K562 (cell line): ENCODE data around the gene PRSS27. TPM values are rescaled to one million over a fixed set of nuclear protein-coding genes. Genes with fewer than 3 reads are reported as not detected.
A peak's percentile ranks its signal among the peaks of the same experiment; 100 is the strongest.

Experiments used
- ATAC-seq: fragments of 200-7000 bp; cut with Tn5 transposase; 3 replicates; pipeline ENCODE4 v1.9.1; 2020; ENCODE audit warnings: moderate library complexity
- BruUV-seq: library from RNA; stranded (reverse); fragments of 400-500 nt; replicated peaks from 2 replicates; lab custom pipeline; 2021; lab: Mats Ljungman, UMichigan
- CTCF ChIA-PET: fragments of 300-600 bp; formaldehyde crosslinking; extraction: SDS; loops from one replicate; lab custom pipeline; 2021; ENCODE audit warnings: low intra/inter-chr PET ratio; lab: Yijun Ruan, JAX
- POLR2A ChIA-PET: fragments of 300-600, 350-650 bp; sonication (Branson Sonifier 250); formaldehyde crosslinking; extraction: SDS; loops from one replicate; lab custom pipeline; 2021; ENCODE audit warnings: antibody characterized with exemption, inconsistent platforms; lab: Yijun Ruan, JAX
- DNase-seq, 4 experiments: peaks; one replicate each; pipeline versions ENCODE4 v3.0.0 to v3.0.0-alpha.2; 2011 to 2018; ENCODE audit warnings: low spot score in 3 of 4, mixed read lengths in 3 of 4; ENCODE audit errors: extremely low read depth in 1 of 4
- FAIRE-seq: peaks from 2 replicates; lab custom pipeline; 2011; peaks lifted over from hg19 to GRCh38; lab: Jason Lieb, UNC
- H2AFZ ChIP-seq: 2 replicates; pipeline ENCODE4 v1.6.0; 2011; ENCODE audit warnings: low read depth, low read length, control low read depth, inconsistent platforms
- H3K27ac ChIP-seq: fragments of 200-600 bp; 3 replicates; pipeline ENCODE4 v1.8.0; 2011; ENCODE audit warnings: low read depth, mild to moderate bottlenecking, control low read depth, inconsistent platforms, low read length, moderate library complexity, mixed read lengths; ENCODE audit errors: extremely low read depth
- H3K27me3 ChIP-seq, 2 experiments: fragments of 300-600 bp in 1 of 2; 2 replicates in 1 of 2; 3 replicates in 1 of 2; pipeline versions ENCODE4 v1.6.0 to v1.8.0; 2011; ENCODE audit warnings: inconsistent platforms in 2 of 2, low read length in 2 of 2, mild to moderate bottlenecking in 1 of 2, mixed read lengths in 1 of 2, moderate library complexity in 1 of 2; ENCODE audit not compliant: control insufficient read depth in 2 of 2, insufficient read depth in 2 of 2
- H3K36me3 ChIP-seq: fragments of 300-600 bp; 3 replicates; pipeline ENCODE4 v1.8.0; 2011; ENCODE audit warnings: mild to moderate bottlenecking, low read length, inconsistent platforms; ENCODE audit not compliant: control insufficient read depth, insufficient read depth
- H3K4me1 ChIP-seq, 2 experiments: fragments of 200-600 bp in 1 of 2; replicated peaks in 1 of 2; 2 replicates in 1 of 2; 3 replicates in 1 of 2; pipeline versions ENCODE4 v1.5.1 to v1.8.0; 2011; ENCODE audit warnings: inconsistent platforms in 2 of 2, low read length in 2 of 2, mild to moderate bottlenecking in 1 of 2, mixed read lengths in 1 of 2, moderate library complexity in 1 of 2; ENCODE audit not compliant: control insufficient read depth in 2 of 2, insufficient read depth in 2 of 2
- H3K4me2 ChIP-seq: 2 replicates; pipeline ENCODE4 v1.6.1; 2011; ENCODE audit warnings: low read length, control low read depth, inconsistent platforms, mixed read lengths; ENCODE audit not compliant: insufficient read depth
- H3K4me3 ChIP-seq: fragments of 200-600 bp; sonication (generic), shearing (Covaris generic); 2 replicates; pipeline ENCODE4 v1.5.1; 2016; ENCODE audit warnings: control low read depth, inconsistent platforms
- H3K79me2 ChIP-seq: fragments of 200-600 bp; 3 replicates; pipeline ENCODE4 v1.8.0; 2011; ENCODE audit warnings: low read length, inconsistent platforms; ENCODE audit not compliant: control insufficient read depth, insufficient read depth
- H3K9ac ChIP-seq, 2 experiments: 2 replicates each; pipeline versions ENCODE4 v1.6.0 to v1.6.1; 2011; ENCODE audit warnings: low read depth in 2 of 2, low read length in 2 of 2, control low read depth in 1 of 2, inconsistent platforms in 1 of 2, mild to moderate bottlenecking in 1 of 2, mixed read lengths in 1 of 2; ENCODE audit not compliant: insufficient read depth in 1 of 2
- H3K9me1 ChIP-seq: one replicate; pipeline ENCODE4 v1.6.0; 2011; ENCODE audit warnings: inconsistent platforms, mild to moderate bottlenecking, low read length, moderate library complexity; ENCODE audit not compliant: control insufficient read depth, insufficient read depth
- H3K9me3 ChIP-seq: replicated peaks from 2 replicates; pipeline ENCODE4 v1.5.1; 2011; ENCODE audit warnings: low read depth, low read length, inconsistent platforms; ENCODE audit not compliant: control insufficient read depth, insufficient read depth
- H4K20me1 ChIP-seq: replicated peaks from 2 replicates; pipeline ENCODE4 v1.6.1; 2011; ENCODE audit warnings: low read length, inconsistent platforms, mixed read lengths; ENCODE audit not compliant: control insufficient read depth, insufficient read depth
- KLF13 ChIP-seq: fragments of 450-650 bp; IDR thresholded peaks from 2 replicates; pipeline ENCODE4 v1.6.1; 2016; ENCODE audit warnings: missing genetic modification characterization, low read depth, mild to moderate bottlenecking, missing compliant biosample characterization, moderate library complexity, borderline replicate concordance
- KLF16 ChIP-seq: IDR thresholded peaks from 2 replicates; pipeline ENCODE4 v1.6.1; 2016; ENCODE audit warnings: antibody characterized with exemption
- MED1 ChIP-seq: sonication (generic); formaldehyde crosslinking; IDR thresholded peaks from 2 replicates; pipeline ENCODE4 v1.8.1; 2023; ENCODE audit warnings: missing genetic modification reagents, borderline replicate concordance
- NBN ChIP-seq: fragments of 450-650 bp; IDR thresholded peaks from 2 replicates; pipeline ENCODE4 v1.6.1; 2016; ENCODE audit warnings: low read depth, mild to moderate bottlenecking
- RAD51 ChIP-seq: fragments of 450-650 bp; IDR thresholded peaks from 2 replicates; pipeline ENCODE4 v1.7.1; 2016; ENCODE audit warnings: low read depth, mild to moderate bottlenecking, borderline replicate concordance
- ZNF143 ChIP-seq: sonication (generic); formaldehyde crosslinking; IDR thresholded peaks from 2 replicates; pipeline ENCODE4 v1.9.0; 2022; ENCODE audit warnings: mild to moderate bottlenecking, missing genetic modification reagents
- ZNF644 ChIP-seq: fragments of 200-800 bp; sonication (Bioruptor generic); IDR thresholded peaks from 2 replicates; pipeline ENCODE4 v1.6.1; 2016; ENCODE audit warnings: low read depth, missing genetic modification characterization, missing compliant biosample characterization
- ZNF707 ChIP-seq: fragments of 250-450 bp; sonication (Bioruptor Pico); conservative IDR thresholded peaks from 2 replicates; pipeline ENCODE4 v1.8.0; 2022; ENCODE audit warnings: inconsistent platforms, mild to moderate bottlenecking, moderate library complexity
- WGBS: fragments of 100-300 bp; shearing (Covaris generic); methylation state at CpG from one replicate; pipeline ENCODE4 v1.1.6; 2016; ENCODE audit warnings: low coverage, mixed read lengths; ENCODE audit not compliant: insufficient coverage; ENCODE audit errors: missing lambda C conversion rate; 5-methylcytosine and 5-hydroxymethylcytosine counted together
- in situ Hi-C: fragments of 300-500 bp; cut with MboI; formaldehyde crosslinking; loops from 4 replicates; pipeline ENCODE4 v1.15.0; 2018; ENCODE audit warnings: inconsistent platforms, mixed read lengths
- intact Hi-C: fragments of 100-400 bp; cut with micrococcal nuclease; formaldehyde crosslinking; loops from 2 replicates; pipeline ENCODE4 v1.14.2; 2022
- polyA plus RNA-seq, 8 experiments: library from polyadenylated mRNA; depleted of rRNA in 4 of 8; stranded (reverse) in 5 of 8; unstranded in 3 of 8; fragments of >200 nt; fragmentation: Nextera tagmentation in 2 of 8; fragmentation: Illumina TruSeq in 1 of 8; extraction: Ambion mirVana in 2 of 8; extraction: Trizol in 1 of 8; gene quantifications; 2 replicates each; pipeline versions ENCODE4 v1.2.1 to v1.2.3, GENCODE V29; 2011 to 2014; ENCODE audit warnings: inconsistent platforms in 1 of 8, missing spikeins in 1 of 8
- total RNA-seq, 7 experiments: library from RNA; depleted of rRNA in 6 of 7; stranded (reverse); fragments of >200 nt in 6 of 7; fragmentation: Illumina TruSeq in 2 of 7; extraction: Trizol in 2 of 7; gene quantifications; 2 replicates each; pipeline versions ENCODE4 v1.2.1 to v1.2.3, GENCODE V29; 2011 to 2021; ENCODE audit warnings: low replicate concordance in 1 of 7
- TF ChIP-seq, protein P1 (sequence below): fragments of 150-350 bp; IDR thresholded peaks from 2 replicates; pipeline ENCODE4 v1.6.1; 2014; ENCODE audit warnings: low read depth, mild to moderate bottlenecking, low read length, borderline replicate concordance
- TF ChIP-seq, protein P2 (sequence below): sonication (generic); formaldehyde crosslinking; IDR thresholded peaks from 2 replicates; pipeline ENCODE4 v1.8.1; 2023; ENCODE audit warnings: mild to moderate bottlenecking, missing genetic modification reagents
- TF ChIP-seq, protein P3 (sequence below): sonication (generic); formaldehyde crosslinking; IDR thresholded peaks from 2 replicates; pipeline ENCODE4 v1.8.1; 2023; ENCODE audit warnings: mild to moderate bottlenecking, missing genetic modification reagents

The PRSS27 gene
- total and polyA plus RNA-seq, 9 of the 15 experiments (the other 6 are each of a cell fraction or from before 2014, with no cell fraction given), result 0.09 to 0.20 (median 0.17) TPM; not detected in 5

DNA sequence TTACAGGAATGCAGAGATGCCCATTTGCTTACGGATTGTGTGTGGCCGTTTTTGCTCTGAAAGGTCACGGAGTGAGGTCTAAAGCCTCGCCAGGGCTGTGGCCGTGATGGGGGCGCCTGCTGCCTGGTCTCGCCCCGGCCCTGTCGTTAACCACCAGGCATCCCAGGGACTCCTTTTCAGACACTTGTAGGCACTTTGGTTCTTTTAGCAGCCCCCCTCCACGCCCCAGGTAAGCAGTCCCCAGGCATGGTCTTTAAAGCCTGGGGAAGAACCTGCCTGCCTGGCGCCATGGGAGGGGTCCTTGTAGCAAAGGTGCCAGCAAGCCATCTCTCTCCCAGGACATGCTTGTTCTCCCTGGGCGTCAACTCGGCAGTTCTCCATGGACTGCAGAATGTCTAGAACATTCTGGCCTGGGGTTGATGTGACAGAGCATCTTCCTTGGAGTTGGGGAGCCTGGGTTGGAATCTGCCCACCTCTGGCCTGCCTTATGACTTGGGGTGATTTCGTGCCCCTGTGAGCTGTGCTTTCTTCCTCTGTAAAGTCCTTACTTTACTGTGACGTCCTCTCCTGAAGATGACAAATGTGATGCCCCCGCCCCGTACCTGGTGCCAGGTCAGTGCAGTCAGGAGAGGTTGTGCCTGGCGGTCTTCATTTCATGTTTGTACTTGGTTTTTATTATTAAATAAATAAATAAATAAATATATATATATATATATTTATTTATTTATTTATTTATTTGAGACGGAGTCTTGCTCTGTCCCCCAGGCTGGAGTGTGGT is 32.3 kb downstream of the PRSS27 start:
- Histone ChIP-seq H3K36me3 (peaks cover 27% of the 10 kb centered on the region; the same call in 2 of the 3 replicates), H3K9me3 (no peaks in the 10 kb centered on the region), H3K4me3 (no peak overlapping the region), H2AFZ (no peak overlapping the region), H3K4me1 (peaks cover 5 to 39% of the 10 kb centered on the region in 2 experiments), H3K9ac (no peak overlapping the region), H4K20me1 (peaks cover 13% of the 10 kb centered on the region), H3K27me3 (no peaks in the 10 kb centered on the region), H3K79me2 (peaks cover 25% of the 10 kb centered on the region), H3K4me2 (no peak overlapping the region), H3K27ac (no peak overlapping the region), H3K9me1 (no peaks in the 10 kb centered on the region)
- TF ChIP-seq ZNF644 (tag), result no peak
- TF ChIP-seq ZNF707 (CRISPR knock-in tag), result no peak
- no peak for TF ChIP-seq KLF13
- no peak for TF ChIP-seq ZNF143 (CRISPR knock-in tag)
- TF ChIP-seq, protein P1, sequence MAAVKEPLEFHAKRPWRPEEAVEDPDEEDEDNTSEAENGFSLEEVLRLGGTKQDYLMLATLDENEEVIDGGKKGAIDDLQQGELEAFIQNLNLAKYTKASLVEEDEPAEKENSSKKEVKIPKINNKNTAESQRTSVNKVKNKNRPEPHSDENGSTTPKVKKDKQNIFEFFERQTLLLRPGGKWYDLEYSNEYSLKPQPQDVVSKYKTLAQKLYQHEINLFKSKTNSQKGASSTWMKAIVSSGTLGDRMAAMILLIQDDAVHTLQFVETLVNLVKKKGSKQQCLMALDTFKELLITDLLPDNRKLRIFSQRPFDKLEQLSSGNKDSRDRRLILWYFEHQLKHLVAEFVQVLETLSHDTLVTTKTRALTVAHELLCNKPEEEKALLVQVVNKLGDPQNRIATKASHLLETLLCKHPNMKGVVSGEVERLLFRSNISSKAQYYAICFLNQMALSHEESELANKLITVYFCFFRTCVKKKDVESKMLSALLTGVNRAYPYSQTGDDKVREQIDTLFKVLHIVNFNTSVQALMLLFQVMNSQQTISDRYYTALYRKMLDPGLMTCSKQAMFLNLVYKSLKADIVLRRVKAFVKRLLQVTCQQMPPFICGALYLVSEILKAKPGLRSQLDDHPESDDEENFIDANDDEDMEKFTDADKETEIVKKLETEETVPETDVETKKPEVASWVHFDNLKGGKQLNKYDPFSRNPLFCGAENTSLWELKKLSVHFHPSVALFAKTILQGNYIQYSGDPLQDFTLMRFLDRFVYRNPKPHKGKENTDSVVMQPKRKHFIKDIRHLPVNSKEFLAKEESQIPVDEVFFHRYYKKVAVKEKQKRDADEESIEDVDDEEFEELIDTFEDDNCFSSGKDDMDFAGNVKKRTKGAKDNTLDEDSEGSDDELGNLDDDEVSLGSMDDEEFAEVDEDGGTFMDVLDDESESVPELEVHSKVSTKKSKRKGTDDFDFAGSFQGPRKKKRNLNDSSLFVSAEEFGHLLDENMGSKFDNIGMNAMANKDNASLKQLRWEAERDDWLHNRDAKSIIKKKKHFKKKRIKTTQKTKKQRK, result no peak
- TF ChIP-seq KLF16, result no peak
- TF ChIP-seq, protein P2, sequence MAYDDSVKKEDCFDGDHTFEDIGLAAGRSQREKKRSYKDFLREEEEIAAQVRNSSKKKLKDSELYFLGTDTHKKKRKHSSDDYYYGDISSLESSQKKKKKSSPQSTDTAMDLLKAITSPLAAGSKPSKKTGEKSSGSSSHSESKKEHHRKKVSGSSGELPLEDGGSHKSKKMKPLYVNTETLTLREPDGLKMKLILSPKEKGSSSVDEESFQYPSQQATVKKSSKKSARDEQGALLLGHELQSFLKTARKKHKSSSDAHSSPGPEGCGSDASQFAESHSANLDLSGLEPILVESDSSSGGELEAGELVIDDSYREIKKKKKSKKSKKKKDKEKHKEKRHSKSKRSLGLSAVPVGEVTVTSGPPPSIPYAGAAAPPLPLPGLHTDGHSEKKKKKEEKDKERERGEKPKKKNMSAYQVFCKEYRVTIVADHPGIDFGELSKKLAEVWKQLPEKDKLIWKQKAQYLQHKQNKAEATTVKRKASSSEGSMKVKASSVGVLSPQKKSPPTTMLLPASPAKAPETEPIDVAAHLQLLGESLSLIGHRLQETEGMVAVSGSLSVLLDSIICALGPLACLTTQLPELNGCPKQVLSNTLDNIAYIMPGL, result no peak
- no peak for TF ChIP-seq NBN
- TF ChIP-seq RAD51, result no peak
- 0 out of 2 replicates have a peak, but pooled peaks have one; percentile 19 for TF ChIP-seq MED1 (CRISPR knock-in tag)
- TF ChIP-seq, protein P3, sequence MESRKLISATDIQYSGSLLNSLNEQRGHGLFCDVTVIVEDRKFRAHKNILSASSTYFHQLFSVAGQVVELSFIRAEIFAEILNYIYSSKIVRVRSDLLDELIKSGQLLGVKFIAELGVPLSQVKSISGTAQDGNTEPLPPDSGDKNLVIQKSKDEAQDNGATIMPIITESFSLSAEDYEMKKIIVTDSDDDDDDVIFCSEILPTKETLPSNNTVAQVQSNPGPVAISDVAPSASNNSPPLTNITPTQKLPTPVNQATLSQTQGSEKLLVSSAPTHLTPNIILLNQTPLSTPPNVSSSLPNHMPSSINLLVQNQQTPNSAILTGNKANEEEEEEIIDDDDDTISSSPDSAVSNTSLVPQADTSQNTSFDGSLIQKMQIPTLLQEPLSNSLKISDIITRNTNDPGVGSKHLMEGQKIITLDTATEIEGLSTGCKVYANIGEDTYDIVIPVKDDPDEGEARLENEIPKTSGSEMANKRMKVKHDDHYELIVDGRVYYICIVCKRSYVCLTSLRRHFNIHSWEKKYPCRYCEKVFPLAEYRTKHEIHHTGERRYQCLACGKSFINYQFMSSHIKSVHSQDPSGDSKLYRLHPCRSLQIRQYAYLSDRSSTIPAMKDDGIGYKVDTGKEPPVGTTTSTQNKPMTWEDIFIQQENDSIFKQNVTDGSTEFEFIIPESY, result 0 out of 2 replicates have a peak, but pooled peaks have one; percentile 26
- POLR2A ChIA-PET, result interaction anchor here (1.0 kb wide), 1 partner anchor 16 kb away, joined by 3 read pairs; no protein-coding TSS in a partner anchor
- DNase-seq (peak in 2 of 4 experiments; percentile 7 to 11), ATAC-seq (no peak), FAIRE-seq (no peak)
- in situ Hi-C loops (no loop called here), intact Hi-C loops (no loop called here)
- BruUV-seq, result no TSS peak
- CTCF ChIA-PET, result interaction anchor here (0.6 kb wide), 1 partner anchor 17 kb away, joined by 4 read pairs; no protein-coding TSS in a partner anchor
- 90% methylated on average over 18 of the region's 19 CpGs for WGBS
